NCI-H69 (cell line): ENCODE data around the gene LHX4.

Experiments used
- DNase-seq: peaks from one replicate; lab custom pipeline; 2025; lab: John Stamatoyannopoulos, UW

Gene LHX4

GRCh38 chr1:180309338-180309737 is 79.3 kb downstream of the LHX4 start:
- DNase-seq: no peak

GRCh38 chr1:180310095-180310494 is 80.0 kb downstream of the LHX4 start:
- DNase-seq: no peak

- no peak for DNase-seq
Observed at GRCh38 chr1:180311011-180311730, 81.1 kb downstream of the LHX4 start.

- no peak for DNase-seq
Observed at GRCh38 chr1:180312926-180313325, 82.9 kb downstream of the LHX4 start.

GRCh38 chr1:180327089-180327488 is 97.0 kb downstream of the LHX4 start:
- no peak for DNase-seq
